NCI-H526 treated with DMSO at 0.1 percent for 48 hours (cell line): Measurements from ENCODE around the gene LPCAT3.

ENCODE experiments used
- DNase-seq: peaks from one replicate; lab custom pipeline; 2025; lab: John Stamatoyannopoulos, UW

The LPCAT3 gene

GRCh38 chr12:6963791-6964413 lies 54.4 kb downstream of the LPCAT3 start:
- DNase-seq = no peak

GRCh38 chr12:6963016-6963731 lies 55.1 kb downstream of the LPCAT3 start:
- DNase-seq = peak; percentile 88

GRCh38 chr12:6962285-6963015 lies 55.8 kb downstream of the LPCAT3 start:
- DNase-seq = peak; percentile 86

- peak; percentile 86 for DNase-seq
Measured at GRCh38 chr12:6961695-6962284, 56.5 kb downstream of the LPCAT3 start.

- no peak for DNase-seq
Measured at GRCh38 chr12:6961278-6961694, 57.0 kb downstream of the LPCAT3 start.

GRCh38 chr12:6960593-6961277 lies 57.5 kb downstream of the LPCAT3 start:
- DNase-seq = no peak

GRCh38 chr12:6959805-6960592 lies 58.3 kb downstream of the LPCAT3 start:
- no peak for DNase-seq

GRCh38 chr12:6959058-6959804 lies 59.0 kb downstream of the LPCAT3 start:
- DNase-seq = no peak

- DNase-seq = no peak
Measured at GRCh38 chr12:6958609-6959057, 59.6 kb downstream of the LPCAT3 start.

- no peak for DNase-seq
Measured at GRCh38 chr12:6957741-6958608, 60.3 kb downstream of the LPCAT3 start.

GRCh38 chr12:6957151-6957701 lies 61.0 kb downstream of the LPCAT3 start:
- no peak for DNase-seq

- DNase-seq = no peak
Measured at GRCh38 chr12:6956021-6956727, 62.1 kb downstream of the LPCAT3 start.

GRCh38 chr12:6955108-6956020 lies 62.9 kb downstream of the LPCAT3 start:
- no peak for DNase-seq

GRCh38 chr12:6954316-6955107 lies 63.8 kb downstream of the LPCAT3 start:
- no peak for DNase-seq

- DNase-seq = no peak
Measured at GRCh38 chr12:6953442-6954315, 64.6 kb downstream of the LPCAT3 start.
